HCT116 (cell line): ENCODE results near the gene DDAH1.

ENCODE experiments used
- ELF1 ChIP-seq: IDR thresholded peaks from 2 replicates; pipeline ENCODE4 v1.6.1; 2012; ENCODE audit warnings: low read depth, borderline replicate concordance
- EZH2 ChIP-seq: fragments of 200-600 bp; sonication (generic); IDR thresholded peaks from 2 replicates; pipeline ENCODE4 v1.6.1; 2017; ENCODE audit warnings: antibody characterized with exemption, mixed run types
- EZH2phosphoT487 ChIP-seq: fragments of 200-600 bp; IDR thresholded peaks from 2 replicates; pipeline ENCODE4 v1.6.1; 2018; ENCODE audit warnings: antibody characterized with exemption, borderline replicate concordance
- FOSL1 ChIP-seq: IDR thresholded peaks from 2 replicates; pipeline ENCODE4 v1.6.1; 2012; ENCODE audit warnings: low read depth
- POLR2A ChIP-seq: IDR thresholded peaks from 2 replicates; pipeline ENCODE4 v1.7.0; 2011; ENCODE audit warnings: borderline replicate concordance; ENCODE audit not compliant: insufficient read depth, insufficient read length; ENCODE audit errors: extremely low read depth
- RAD21 ChIP-seq: IDR thresholded peaks from 2 replicates; pipeline ENCODE4 v1.6.1; 2012; ENCODE audit warnings: low read depth, mild to moderate bottlenecking
- ZNF274 ChIP-seq: fragments of 200-500 bp; sonication (Bioruptor generic); IDR thresholded peaks from 2 replicates; pipeline ENCODE4 v1.6.1; 2014; ENCODE audit warnings: mild to moderate bottlenecking, low read depth, low read length, inconsistent platforms
- TF ChIP-seq, protein P1 (sequence below): IDR thresholded peaks from 2 replicates; pipeline ENCODE4 v1.6.1; 2012
- TF ChIP-seq, protein P2 (sequence below), 3 experiments: fragments of 200-600 bp in 1 of 3; sonication (generic) in 1 of 3; IDR thresholded peaks in 2 of 3; conservative IDR thresholded peaks in 1 of 3; 2 replicates each; pipeline ENCODE4 v1.5.1; 2012 to 2017; ENCODE audit warnings: low read depth in 2 of 3, low read length in 2 of 3, antibody characterized with exemption in 1 of 3, borderline replicate concordance in 1 of 3, control low read depth in 1 of 3, mild to moderate bottlenecking in 1 of 3, mixed read lengths in 1 of 3, mixed run types in 1 of 3, moderate library complexity in 1 of 3; ENCODE audit not compliant: insufficient read depth in 1 of 3
- TF ChIP-seq, protein P3 (sequence below): IDR thresholded peaks from 2 replicates; pipeline ENCODE4 v1.6.1; 2012
- TF ChIP-seq, protein P4 (sequence below): IDR thresholded peaks from 2 replicates; pipeline ENCODE4 v1.6.1; 2011; ENCODE audit warnings: mild to moderate bottlenecking, low read length, moderate library complexity; ENCODE audit not compliant: insufficient replicate concordance; ENCODE audit errors: extremely low read depth

DNA sequence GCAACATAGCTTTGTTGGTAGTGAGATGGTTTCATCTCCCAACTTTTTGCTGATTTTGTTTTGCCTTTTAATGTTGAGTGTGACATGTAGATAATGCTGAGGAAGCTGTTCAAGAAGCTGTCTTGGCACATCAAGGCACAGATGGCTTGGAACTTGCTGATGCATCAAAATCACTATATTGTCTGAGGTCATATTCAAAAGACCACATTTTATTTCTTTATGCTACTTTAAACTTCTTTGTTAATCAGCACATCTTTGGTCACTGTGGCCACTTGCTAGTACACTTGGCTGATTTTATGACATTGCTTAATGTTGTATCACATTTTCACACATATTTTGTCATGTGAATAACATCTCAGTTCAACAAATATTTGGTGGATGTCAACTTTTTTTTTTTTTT, 101.4 kb downstream of the DDAH1 start:
- TF ChIP-seq ELF1 (no peak), POLR2A (no peak), ZNF274 (no peak), EZH2 (no peak), FOSL1 (no peak), RAD21 (no peak), EZH2phosphoT487 (no peak)
- TF ChIP-seq, protein P1, sequence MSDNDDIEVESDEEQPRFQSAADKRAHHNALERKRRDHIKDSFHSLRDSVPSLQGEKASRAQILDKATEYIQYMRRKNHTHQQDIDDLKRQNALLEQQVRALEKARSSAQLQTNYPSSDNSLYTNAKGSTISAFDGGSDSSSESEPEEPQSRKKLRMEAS, result no peak
- TF ChIP-seq, protein P2, sequence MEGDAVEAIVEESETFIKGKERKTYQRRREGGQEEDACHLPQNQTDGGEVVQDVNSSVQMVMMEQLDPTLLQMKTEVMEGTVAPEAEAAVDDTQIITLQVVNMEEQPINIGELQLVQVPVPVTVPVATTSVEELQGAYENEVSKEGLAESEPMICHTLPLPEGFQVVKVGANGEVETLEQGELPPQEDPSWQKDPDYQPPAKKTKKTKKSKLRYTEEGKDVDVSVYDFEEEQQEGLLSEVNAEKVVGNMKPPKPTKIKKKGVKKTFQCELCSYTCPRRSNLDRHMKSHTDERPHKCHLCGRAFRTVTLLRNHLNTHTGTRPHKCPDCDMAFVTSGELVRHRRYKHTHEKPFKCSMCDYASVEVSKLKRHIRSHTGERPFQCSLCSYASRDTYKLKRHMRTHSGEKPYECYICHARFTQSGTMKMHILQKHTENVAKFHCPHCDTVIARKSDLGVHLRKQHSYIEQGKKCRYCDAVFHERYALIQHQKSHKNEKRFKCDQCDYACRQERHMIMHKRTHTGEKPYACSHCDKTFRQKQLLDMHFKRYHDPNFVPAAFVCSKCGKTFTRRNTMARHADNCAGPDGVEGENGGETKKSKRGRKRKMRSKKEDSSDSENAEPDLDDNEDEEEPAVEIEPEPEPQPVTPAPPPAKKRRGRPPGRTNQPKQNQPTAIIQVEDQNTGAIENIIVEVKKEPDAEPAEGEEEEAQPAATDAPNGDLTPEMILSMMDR (IDR thresholded peaks at IDR 0.05 in 2 of 3, conservative IDR thresholded peaks at IDR 0.05 in 1 of 3; ENCODE audit: borderline replicate concordance in 1 of 3, insufficient read depth in 1 of 3, low read depth in 2 of 3, low read length in 2 of 3), result no peak
- TF ChIP-seq, protein P3, sequence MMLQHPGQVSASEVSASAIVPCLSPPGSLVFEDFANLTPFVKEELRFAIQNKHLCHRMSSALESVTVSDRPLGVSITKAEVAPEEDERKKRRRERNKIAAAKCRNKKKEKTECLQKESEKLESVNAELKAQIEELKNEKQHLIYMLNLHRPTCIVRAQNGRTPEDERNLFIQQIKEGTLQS, result no peak
- TF ChIP-seq, protein P4, sequence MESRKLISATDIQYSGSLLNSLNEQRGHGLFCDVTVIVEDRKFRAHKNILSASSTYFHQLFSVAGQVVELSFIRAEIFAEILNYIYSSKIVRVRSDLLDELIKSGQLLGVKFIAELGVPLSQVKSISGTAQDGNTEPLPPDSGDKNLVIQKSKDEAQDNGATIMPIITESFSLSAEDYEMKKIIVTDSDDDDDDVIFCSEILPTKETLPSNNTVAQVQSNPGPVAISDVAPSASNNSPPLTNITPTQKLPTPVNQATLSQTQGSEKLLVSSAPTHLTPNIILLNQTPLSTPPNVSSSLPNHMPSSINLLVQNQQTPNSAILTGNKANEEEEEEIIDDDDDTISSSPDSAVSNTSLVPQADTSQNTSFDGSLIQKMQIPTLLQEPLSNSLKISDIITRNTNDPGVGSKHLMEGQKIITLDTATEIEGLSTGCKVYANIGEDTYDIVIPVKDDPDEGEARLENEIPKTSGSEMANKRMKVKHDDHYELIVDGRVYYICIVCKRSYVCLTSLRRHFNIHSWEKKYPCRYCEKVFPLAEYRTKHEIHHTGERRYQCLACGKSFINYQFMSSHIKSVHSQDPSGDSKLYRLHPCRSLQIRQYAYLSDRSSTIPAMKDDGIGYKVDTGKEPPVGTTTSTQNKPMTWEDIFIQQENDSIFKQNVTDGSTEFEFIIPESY, result no peak
